Activated CD8-positive, alpha-beta memory T cell treated with anti-CD3 and anti-CD28 coated beads for 4 hours (primary cell): Measurements from ENCODE around the gene CLRN1.
A peak's percentile ranks its signal among the peaks of the same experiment; 100 is the strongest.

ENCODE experiments used
- DNase-seq, 2 donors: peaks; one replicate each; pipeline ENCODE4 v3.0.0-alpha.2; 2020; ENCODE audit warnings: low read depth in 2 of 2

Gene CLRN1

GRCh38 chr3:150975992-150976368 is 3.5 kb upstream of the CLRN1 start:
- DNase-seq = no peak

GRCh38 chr3:150975086-150975991 is 2.8 kb upstream of the CLRN1 start:
- DNase-seq = no peak

GRCh38 chr3:150970665-150971324 is 1.7 kb downstream of the CLRN1 start:
- no peak for DNase-seq

GRCh38 chr3:150968341-150969035 is 4.0 kb downstream of the CLRN1 start:
- no peak for DNase-seq

- DNase-seq = no peak
Observed at GRCh38 chr3:150965436-150965835, 7.1 kb downstream of the CLRN1 start.

- no peak for DNase-seq
Observed at GRCh38 chr3:150961949-150962348, 10.6 kb downstream of the CLRN1 start.

- DNase-seq = no peak
Observed at GRCh38 chr3:150960708-150961684, 11.5 kb downstream of the CLRN1 start.

GRCh38 chr3:150958683-150959082 is 13.8 kb downstream of the CLRN1 start:
- no peak for DNase-seq

GRCh38 chr3:150956376-150956775 is 16.2 kb downstream of the CLRN1 start:
- DNase-seq = no peak

GRCh38 chr3:150951923-150952322 is 20.6 kb downstream of the CLRN1 start:
- DNase-seq = no peak

- DNase-seq = no peak
Observed at GRCh38 chr3:150945226-150946032, 27.1 kb downstream of the CLRN1 start.

GRCh38 chr3:150942221-150942620 is 30.3 kb downstream of the CLRN1 start:
- no peak for DNase-seq

GRCh38 chr3:150936693-150937092 is 35.8 kb downstream of the CLRN1 start:
- DNase-seq = no peak

- no peak for DNase-seq
Observed at GRCh38 chr3:150933473-150933995, 39.0 kb downstream of the CLRN1 start.

GRCh38 chr3:150931745-150932144 is 40.8 kb downstream of the CLRN1 start:
- DNase-seq = no peak

GRCh38 chr3:150930839-150931238 is 41.7 kb downstream of the CLRN1 start:
- DNase-seq = no peak

GRCh38 chr3:150928234-150928633 is 44.3 kb downstream of the CLRN1 start:
- DNase-seq = no peak

GRCh38 chr3:150926328-150926727 is 46.2 kb downstream of the CLRN1 start:
- DNase-seq = no peak

- DNase-seq = peak in 1 of 2 donors; percentile 9
Observed at GRCh38 chr3:150925751-150926201, 46.8 kb downstream of the CLRN1 start.

- no peak for DNase-seq
Observed at GRCh38 chr3:150922611-150923010, 49.9 kb downstream of the CLRN1 start.
